SW480 (cell line): ENCODE measurements around the gene CRB2.

ENCODE experiments used
- DNase-seq: peaks from one replicate; pipeline ENCODE4 v3.0.0-alpha.2; 2016; ENCODE audit warnings: low spot score

Gene CRB2

DNA sequence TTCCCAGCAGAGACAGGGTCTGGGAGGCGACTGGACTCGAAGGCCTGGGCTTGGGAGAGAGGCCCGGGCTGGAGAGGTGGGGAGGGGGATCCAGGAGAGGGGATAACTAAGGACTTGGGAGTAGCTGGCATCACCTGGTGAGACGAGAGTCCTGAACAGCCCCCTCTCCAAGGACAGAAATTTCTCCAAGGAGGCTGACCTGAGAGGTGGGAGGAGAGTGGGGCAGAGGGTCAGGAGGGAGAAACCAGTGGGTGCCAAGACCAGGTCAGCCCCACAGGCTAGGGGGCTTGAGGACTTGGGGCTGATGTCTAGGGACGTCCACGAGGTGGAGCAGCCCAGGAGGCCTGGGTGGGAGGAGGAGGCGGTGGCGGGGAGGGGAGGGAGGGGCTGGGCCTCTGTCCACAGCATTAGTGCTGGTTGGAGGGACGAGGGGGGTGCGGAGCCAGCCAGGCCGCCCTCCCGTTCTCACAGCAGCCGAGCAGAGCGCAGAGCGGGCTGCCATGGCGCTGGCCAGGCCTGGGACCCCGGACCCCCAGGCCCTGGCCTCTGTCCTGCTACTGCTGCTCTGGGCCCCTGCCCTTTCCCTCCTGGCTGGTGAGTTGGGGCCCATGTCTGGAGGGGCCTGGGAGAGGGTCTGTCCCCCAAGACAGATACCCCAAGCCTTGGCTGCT, at the start of gene CRB2:
Gene CRB2, plus strand, starts transcription at position 437 of the 671 bp plus-strand sequence. Its CDS starts 64 bp downstream, at position 501.
- DNase-seq: no peak

DNA sequence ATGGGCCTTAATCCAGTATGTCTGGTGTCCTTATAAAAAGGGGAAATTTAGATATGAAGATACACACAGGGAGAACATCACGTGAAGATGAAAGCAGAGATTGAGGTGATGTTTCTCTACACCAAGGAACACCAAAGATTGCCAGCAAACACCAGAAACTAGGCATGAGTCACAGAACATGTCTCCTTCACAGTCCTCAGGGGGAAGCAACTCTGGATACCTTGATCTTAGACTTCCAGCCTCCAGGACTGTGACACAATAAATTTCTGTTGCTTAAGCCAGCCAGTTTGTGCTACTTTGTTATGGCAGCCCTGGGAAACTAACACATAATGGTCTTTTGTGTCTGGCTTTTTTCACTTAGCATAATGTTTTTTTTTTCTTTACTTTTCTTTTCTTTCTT, 46.4 kb upstream of the CRB2 start:
- DNase-seq: no peak

DNA sequence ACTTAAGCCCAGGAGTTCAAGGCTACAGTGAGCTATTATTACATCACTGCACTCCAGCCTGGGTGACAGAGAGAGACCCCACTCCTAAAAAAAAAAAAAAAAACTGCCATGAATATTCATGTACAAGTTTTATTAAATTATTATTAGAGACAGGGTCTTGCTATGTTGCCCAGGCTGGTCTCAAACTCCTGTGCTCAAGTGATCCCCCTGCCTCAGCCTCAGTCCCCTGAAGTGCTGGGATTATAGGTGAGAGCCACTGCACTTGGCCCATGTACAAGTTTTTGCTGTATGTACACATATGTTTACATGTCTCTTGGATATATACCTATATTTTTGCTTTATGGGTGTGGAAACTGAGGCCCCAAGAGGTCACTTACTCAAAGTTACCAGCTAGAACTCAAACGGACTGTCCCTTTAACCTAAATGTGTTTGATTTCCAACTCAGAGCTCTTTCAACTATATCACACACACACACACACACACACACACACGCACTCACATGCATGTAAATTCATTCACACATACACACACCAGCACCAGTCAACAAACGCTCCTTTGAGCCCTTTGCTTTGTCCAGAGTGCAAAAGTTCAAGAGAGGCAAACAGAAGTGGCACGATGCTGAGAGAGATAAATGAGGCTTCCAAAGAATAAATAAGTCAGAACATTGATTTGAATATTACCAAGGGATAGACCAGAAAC, 45.3 kb upstream of the CRB2 start:
- DNase-seq: no peak

DNA sequence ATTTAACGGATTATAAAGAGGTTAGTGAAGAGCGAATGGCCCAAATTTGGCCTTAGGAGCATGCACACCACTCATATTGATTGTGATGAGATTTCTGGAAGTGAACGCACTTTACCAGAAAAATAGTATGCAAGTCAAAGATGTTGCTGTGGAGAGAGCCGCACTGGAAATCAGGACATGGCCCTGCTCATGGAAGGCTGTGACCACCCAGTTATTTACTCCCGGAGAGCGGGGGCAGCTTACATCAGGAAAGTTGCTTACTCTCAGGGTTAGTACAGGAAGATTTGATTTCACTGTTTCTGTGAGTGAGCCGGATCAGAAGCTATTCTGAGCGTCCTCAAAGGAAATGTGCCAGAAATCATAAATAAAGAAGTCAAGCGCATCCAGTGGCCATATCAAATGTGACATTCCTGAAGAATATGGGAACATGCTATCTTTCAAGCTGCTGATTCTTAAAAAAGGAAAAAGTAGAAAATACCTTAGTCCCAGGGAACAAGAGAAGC, 44.7 kb upstream of the CRB2 start:
- DNase-seq: no peak

DNA sequence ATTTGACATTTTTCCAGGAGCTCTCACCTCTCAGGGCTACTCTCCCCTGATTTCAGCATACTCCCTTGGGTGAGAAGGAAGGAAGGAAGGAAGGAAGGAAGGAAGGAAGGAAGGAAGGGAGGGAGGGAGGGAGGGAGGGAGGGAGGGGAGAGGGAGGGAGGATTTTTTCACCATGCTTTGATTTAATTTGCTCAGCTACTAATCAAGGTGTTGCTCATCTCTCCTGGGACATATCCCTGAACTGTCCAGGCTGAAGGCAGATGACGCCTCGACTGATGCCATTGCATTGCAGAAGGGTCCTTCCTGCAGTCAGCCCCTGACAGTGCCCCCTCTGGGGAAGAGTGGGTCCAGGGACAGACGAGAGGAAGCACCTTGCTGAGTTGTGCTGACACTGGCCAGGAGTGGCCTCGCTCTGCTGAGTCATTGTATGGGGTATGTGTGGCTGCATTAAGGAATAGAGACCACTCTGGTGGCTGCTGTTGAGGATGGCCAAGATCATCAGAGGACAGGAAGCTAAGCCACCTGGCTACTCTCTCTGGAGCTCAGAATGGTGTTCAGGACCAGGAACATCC, 43.6 kb upstream of the CRB2 start:
- no peak for DNase-seq

DNA sequence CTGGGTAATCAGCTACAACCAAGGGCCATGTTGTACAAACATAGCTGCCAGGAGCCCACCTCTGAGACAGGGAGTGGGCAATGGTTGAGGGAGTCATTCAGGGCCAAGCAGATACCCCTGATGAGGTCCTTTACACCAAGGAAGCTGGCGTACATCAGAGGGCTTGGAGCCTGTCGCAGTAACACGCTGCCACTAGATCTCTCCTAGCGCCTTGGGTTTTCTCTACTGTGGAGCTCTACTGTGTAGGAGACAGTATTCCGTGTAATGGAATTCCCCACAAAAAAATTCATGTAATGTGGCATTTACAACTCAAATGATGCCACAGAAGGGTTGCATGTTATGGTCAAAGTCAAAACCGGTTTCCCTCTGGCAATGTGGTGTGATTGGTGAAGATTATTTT, 41.4 kb upstream of the CRB2 start:
- DNase-seq: no peak

DNA sequence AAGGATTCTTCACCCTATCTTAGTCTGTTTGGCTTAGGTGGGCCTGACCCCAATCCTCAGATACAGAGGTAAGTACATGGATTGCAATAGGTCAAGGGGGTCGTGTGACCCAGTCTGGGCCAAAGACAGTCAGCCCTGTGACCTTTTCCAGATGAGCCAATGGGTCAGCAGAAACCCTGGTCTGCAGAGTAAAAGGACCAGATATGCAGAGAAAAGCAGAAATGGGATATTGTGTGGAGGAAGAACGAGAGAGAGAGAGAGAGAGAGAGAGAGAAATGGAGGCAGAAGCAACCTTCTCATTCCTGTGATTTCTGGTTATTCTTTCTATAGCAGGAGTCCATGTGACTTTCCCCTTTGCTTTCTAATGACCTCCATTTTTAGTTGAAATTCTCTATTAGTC, 40.4 kb upstream of the CRB2 start:
- no peak for DNase-seq

DNA sequence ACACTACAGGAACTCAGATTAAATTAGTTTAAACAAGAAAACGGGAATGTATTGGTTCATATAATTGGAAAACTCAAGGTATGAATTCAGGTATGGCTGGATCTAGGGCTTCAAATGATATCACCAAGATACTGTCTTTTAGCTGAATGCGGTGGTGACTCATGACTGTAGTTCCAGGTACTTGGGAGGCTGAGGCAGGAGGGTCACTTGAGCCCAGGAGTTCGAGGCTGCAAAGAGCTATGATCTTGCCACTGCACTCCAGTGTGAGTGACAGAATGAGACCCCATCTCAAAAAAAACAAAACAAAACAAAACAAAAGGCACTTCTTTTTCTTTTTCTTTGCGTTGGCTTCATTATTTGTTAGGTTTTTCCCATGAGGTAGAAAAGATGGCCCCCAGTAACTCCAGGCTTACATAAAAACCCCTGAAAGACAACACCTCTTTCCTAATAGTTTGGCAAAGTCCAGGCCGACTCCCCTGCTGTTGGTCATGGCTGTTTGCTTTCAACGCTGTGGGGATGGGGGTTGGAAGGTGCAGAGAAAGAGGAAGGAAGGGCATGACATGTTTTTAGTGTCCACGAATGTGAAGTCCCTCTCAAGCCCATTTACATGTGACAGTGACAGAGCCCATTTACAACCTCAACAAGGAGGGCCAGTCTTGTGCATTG, 39.8 kb upstream of the CRB2 start:
- DNase-seq: no peak

DNA sequence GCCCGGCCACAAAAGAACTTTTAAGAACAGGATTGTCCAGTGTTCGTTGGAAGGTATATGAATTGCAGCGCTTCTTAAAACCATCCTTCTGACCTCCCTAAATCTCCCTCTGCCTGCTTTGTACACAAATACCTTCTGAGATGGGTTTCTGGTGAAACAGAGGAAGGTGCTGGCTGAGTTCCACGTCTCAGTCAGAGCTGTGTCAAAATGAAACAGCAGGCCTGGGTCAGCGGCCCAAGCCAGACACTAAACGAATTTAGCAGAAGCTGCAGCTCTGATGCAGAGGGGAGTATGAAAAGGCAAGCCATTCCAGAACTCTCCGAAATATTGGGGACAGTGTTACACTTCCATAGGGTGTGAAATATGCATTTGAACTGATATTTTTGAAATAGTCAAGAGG, 37.8 kb upstream of the CRB2 start:
- no peak for DNase-seq

DNA sequence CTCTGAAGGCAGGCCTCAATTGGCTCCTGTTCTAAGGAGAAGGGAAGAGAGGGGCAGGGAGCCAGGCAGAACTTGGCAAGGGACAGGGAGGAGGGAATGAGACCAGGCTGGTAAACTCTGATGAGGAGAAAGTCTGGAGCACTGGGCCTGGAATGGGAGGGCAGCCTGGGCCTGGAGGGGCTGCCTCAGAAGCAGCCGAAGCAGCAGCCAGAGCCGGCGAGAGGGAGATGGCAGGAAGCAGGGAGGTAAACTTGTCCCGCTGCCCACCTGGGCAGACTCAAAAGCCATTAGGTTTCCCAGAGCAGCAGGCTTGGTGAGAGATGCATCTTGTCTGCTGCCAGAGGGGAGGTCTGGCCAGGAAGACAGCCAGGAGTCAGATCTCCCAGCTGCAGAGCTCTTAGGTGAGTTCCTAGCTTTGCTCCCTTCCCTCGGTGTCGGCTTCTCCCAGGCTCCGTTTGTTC, 37.0 kb upstream of the CRB2 start:
- no peak for DNase-seq

DNA sequence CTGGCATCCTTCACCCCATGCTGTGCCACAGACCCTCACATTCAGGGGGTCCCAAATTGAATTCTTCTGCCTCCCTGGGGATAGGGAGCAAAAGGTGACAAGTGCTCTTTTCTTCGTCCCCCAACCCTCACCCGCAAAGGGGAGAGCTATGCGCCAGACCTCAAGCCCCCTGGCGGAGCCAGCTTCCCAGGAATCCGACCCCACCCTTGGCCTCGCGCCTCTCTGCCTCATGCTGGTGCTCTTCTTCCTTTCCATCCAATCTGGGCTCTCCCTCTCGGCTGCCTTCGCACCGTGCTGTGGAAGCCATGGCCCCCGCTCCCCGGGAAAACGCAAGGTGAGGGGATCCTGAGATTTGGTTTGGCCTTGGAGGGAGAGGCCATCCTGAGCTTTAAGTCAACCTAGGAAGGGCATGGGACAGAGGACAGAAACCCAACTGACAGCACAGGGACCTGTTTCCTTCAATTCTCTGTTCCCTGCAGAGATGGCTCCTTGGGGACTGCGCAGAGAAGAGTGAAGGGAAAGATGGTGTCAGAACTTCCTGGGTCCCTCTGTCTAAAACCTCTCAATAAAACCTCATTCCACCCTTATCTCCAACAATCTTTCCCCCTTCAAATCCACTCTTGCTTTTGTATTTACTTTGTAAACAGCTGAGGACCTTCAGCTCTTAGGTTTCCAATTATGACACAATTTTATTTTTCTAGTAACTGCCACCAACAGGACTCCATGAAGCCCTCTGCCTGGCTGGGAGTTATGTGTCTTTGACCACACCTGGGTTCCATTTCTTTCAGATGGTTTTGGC, 36.3 kb upstream of the CRB2 start:
- DNase-seq: no peak

DNA sequence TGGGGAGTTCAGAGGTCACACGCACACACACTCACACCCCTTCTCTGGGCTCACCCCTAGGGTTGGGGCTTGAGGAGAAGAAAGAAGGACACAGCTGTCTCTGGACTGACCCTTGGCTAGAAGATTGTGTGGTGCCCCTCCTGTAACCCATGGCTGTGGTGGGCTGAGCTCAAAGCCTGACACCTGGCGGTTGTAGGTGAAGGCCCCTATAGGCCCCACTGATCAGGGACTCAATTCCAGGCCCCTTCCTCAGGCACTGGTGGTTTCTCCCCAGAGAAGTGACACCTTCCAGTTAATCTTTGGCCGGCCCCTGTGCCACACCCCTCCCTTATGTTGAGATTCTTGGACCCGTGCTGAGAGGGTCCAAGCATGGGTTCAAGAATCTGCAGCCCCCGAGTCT, 35.2 kb upstream of the CRB2 start:
- DNase-seq: no peak

DNA sequence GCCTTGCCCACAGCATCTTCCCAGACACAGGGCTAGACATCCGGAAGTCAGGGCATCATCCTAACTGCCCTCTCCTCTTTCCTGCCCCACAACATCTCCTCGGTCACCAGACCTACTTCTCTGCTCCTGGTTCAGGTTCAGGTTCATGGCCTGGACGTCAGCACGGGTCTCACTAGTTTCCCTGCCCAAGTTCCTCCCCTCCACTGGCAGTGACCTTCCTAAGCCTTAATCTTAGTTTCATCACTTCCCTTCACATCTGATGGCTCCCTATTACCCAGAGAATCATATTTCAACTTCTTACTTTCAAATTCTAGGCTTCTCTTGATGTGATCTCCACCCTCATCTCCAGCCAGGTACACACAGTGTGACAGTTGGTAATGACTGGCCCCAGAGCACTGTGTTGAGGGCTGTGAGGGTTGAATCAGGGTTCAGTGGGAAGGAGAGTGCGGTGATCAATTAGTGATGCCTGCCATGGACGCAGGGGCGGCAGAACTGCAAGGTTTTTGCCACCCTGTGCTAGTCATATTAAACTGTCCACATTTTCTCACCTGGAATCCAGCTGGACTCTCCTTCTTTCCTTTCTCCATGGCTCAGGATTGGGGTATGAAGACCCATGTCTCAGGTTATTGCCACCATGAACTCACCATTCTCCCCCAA, 34.3 kb upstream of the CRB2 start:
- DNase-seq: no peak

DNA sequence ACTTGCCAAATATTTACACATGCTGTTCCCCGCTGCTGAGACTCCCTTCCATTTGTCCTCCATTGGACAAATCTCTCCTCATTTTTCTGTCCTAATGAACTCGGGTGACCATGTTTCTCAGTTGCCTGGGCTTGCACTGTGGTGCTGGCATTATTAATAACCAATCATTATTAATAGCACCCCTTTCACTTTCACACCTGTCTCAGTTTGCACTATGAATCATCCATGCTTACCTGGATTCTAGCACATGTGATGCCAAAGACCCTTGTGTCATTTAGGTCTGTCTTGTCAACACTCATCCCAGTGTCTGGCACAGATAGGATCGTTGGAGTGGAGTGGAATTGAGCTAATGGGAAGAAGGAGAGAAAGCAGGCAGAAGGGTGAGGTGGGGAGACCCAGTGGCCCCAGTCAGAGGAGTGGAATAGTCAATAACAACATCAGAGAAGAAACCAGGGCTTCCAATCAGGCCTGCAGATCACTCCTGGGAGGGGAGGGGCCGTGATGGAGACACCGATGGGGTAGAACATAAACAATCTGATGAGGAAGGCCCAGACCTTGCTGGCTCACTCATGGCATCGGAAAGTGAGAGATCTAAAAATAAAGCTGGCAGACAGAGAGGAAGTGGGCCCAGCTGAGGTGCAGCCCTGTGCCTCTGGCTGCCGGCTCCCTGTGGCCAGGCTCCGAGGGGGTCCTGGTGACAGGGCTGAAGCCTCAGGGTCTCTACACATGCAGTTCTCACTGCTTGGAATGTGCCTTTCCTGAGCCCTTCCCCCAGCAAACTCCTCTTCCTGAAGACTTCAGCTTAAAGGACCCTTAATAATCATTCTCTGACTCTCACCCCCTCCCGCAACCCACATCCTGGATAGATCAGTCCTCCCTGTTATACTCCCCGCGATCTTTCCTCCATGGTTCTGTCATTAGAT, 33.5 kb upstream of the CRB2 start:
- DNase-seq: no peak

DNA sequence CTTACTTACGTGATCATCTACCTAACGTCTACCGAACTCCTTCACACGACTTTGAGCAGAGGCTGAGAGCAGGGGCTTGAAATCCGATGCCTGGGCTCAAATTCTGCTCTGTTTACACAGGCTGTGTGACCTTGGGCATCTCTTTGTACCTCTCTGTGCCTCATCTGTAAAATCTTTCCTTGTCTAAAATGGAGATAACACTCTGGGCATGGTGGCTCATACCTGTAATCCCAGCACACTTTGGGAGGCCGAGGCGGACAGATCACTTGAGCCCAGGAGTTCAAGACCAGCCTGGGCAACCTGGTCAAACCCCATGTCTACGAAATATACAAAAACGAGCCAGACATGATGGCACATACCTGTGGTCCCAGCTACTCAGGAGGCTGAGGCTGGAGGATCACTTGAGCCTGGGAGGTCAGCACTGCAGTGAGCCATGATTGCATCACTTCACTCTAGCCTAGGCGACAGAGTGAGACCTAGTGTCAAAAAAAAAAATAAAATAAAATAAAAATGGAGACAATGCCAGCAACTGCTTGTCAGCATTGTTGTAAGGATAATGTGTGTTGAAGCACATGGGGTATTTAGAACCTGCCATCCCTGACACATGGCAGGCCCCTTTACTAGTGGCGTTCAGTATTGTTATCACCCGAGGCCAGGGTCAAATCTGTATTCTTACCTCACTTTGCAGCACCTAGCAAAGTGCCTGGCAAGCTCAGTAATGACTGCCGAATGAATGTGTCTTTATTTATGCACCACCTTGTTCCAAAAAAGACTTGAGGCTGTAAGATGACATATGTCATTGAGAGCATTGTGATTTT, 32.6 kb upstream of the CRB2 start:
- DNase-seq: no peak

DNA sequence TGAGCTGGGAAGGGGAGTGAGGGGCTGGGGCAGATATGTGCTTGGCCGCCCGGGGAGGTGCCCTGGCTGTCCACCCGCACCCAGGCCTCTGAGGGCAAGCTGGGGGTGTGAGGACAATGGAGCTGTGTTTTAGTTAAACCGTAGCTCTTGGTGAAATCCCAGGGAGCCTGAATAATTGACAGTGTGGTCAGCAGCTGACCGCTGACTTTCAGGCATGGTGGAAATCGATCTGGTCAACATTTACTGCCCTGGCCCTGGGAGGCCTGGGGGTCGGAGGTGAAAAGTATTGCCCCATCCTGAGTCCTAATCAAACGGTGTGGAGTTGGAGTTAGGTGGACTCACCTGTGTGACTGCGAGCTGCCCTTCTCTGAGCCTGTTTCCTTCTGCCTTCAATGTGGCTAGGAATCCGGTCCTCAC, 31.2 kb upstream of the CRB2 start:
- DNase-seq: no peak

DNA sequence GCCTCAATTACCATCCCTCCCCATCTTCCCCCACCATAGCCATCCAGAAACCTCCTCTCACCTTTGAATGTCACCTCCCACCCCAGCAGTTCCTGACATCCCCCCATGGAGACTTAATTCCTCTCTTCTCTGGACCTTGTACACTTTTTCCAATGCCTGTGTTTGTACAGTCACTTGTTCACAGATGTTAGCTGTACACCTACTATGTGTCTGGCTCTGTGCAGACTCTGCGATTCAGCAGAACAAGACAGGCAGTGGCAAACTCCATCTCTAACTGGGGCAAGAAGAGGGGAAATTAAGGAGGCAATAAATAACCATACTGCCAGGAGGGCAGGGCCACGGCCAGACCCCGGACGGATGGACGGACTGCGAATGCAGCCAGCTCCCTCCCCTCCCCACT, 29.8 kb upstream of the CRB2 start:
- DNase-seq: no peak

DNA sequence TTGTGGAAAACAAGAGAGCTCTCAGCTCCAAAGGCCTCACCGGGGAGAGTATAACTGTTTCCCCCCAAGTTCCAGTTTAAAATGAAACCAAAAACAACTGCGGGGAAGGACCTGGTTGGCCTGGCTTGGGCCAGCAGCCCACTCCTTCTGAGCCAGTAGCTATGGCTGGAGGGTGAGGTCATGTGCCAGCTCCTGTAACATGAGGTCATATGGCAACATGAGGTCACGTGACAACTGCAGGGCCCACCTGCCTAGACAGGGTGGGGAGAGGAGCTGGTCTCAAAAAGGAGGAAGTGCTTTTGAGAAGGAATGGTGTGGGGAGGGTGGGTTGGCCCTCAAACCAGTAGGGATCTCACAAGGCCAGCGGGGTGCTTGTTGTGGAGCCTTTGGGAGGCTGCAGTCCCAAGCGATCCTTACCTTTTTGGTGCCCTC, 29.3 kb upstream of the CRB2 start:
- no peak for DNase-seq

DNA sequence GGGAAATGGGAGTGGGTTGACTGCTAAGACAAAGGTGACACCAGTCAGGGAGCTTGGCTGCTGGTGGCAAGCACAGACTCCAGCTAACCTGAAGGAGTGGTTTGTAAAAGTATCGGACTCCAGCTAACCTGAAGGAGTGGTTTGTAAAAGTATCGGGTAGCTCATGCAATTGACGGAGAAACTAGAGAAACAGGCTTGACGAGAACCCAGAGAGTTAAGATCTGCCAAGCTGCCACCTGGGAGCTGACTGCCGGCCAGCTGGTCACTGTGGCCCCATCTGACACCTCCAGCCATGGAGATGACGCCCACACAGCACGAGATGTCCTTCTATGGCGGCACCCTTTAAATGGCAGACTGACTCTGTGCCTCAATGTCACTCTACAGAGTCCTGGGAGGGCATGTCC, 28.3 kb upstream of the CRB2 start:
- no peak for DNase-seq
